Measurements from ENCODE around the gene AGPAT3. TPM values are rescaled to one million over a fixed set of nuclear protein-coding genes. Genes with fewer than 3 reads are reported as not detected.

AGPAT3 gene
- total RNA-seq, 1 donor from 2014 or later: 63.2 TPM

- peaks cover 8% of the 10 kb centered on the region for H3K36me3 Mint-ChIP-seq (ENCODE audit: unreplicated experiment)
- no peak overlapping the region for H3K4me3 Mint-ChIP-seq (ENCODE audit: unreplicated experiment)
- peaks cover 7% of the 10 kb centered on the region for H3K4me1 Mint-ChIP-seq (ENCODE audit: unreplicated experiment)
- H3K27me3 Mint-ChIP-seq (ENCODE audit: unreplicated experiment): no peaks in the 10 kb centered on the region
- DNase-seq (ENCODE audit: extremely low spot score, unreplicated experiment): no peak
- no peak overlapping the region for H3K27ac Mint-ChIP-seq (ENCODE audit: unreplicated experiment)
- TF ChIP-seq CTCF (IDR thresholded peaks at IDR 0.05): no peak
- H3K9me3 Mint-ChIP-seq (ENCODE audit: unreplicated experiment): no peaks in the 10 kb centered on the region
Measured at GRCh38 chr21:43956019-43956669, 91.1 kb downstream of the AGPAT3 start.

- Mint-ChIP-seq H3K9me3 (ENCODE audit: unreplicated experiment) (no peaks in the 10 kb centered on the region), H3K36me3 (ENCODE audit: unreplicated experiment) (peaks cover 12% of the 10 kb centered on the region), H3K4me3 (ENCODE audit: unreplicated experiment) (no peak overlapping the region), H3K4me1 (ENCODE audit: unreplicated experiment) (peaks cover 7% of the 10 kb centered on the region), H3K27ac (ENCODE audit: unreplicated experiment) (no peak overlapping the region), H3K27me3 (ENCODE audit: unreplicated experiment) (no peaks in the 10 kb centered on the region)
- DNase-seq (ENCODE audit: extremely low spot score, unreplicated experiment): no peak
- no peak for TF ChIP-seq CTCF (IDR thresholded peaks at IDR 0.05)
Measured at GRCh38 chr21:43956670-43957035, 91.6 kb downstream of the AGPAT3 start.

GRCh38 chr21:43957128-43957571 lies 92.1 kb downstream of the AGPAT3 start:
- Mint-ChIP-seq H3K36me3 (ENCODE audit: unreplicated experiment) (peaks cover 12% of the 10 kb centered on the region), H3K4me1 (ENCODE audit: unreplicated experiment) (peaks cover 7% of the 10 kb centered on the region), H3K27me3 (ENCODE audit: unreplicated experiment) (no peaks in the 10 kb centered on the region), H3K4me3 (ENCODE audit: unreplicated experiment) (no peak overlapping the region), H3K9me3 (ENCODE audit: unreplicated experiment) (no peaks in the 10 kb centered on the region), H3K27ac (ENCODE audit: unreplicated experiment) (no peak overlapping the region)
- no peak for TF ChIP-seq CTCF (IDR thresholded peaks at IDR 0.05)
- no peak for DNase-seq (ENCODE audit: extremely low spot score, unreplicated experiment)

GRCh38 chr21:43957611-43958362 lies 92.8 kb downstream of the AGPAT3 start:
- Mint-ChIP-seq H3K9me3 (ENCODE audit: unreplicated experiment) (no peaks in the 10 kb centered on the region), H3K4me1 (ENCODE audit: unreplicated experiment) (peaks cover 7% of the 10 kb centered on the region), H3K36me3 (ENCODE audit: unreplicated experiment) (peaks cover 18% of the 10 kb centered on the region), H3K27ac (ENCODE audit: unreplicated experiment) (no peak overlapping the region), H3K4me3 (ENCODE audit: unreplicated experiment) (no peak overlapping the region), H3K27me3 (ENCODE audit: unreplicated experiment) (no peaks in the 10 kb centered on the region)
- no peak for DNase-seq (ENCODE audit: extremely low spot score, unreplicated experiment)
- no peak for TF ChIP-seq CTCF (IDR thresholded peaks at IDR 0.05)

GRCh38 chr21:43958364-43959158 lies 93.5 kb downstream of the AGPAT3 start:
- TF ChIP-seq CTCF (IDR thresholded peaks at IDR 0.05): no peak
- H3K4me3 Mint-ChIP-seq (ENCODE audit: unreplicated experiment): no peak overlapping the region
- peaks cover 7% of the 10 kb centered on the region for H3K4me1 Mint-ChIP-seq (ENCODE audit: unreplicated experiment)
- no peaks in the 10 kb centered on the region for H3K27me3 Mint-ChIP-seq (ENCODE audit: unreplicated experiment)
- no peaks in the 10 kb centered on the region for H3K9me3 Mint-ChIP-seq (ENCODE audit: unreplicated experiment)
- no peak overlapping the region for H3K27ac Mint-ChIP-seq (ENCODE audit: unreplicated experiment)
- H3K36me3 Mint-ChIP-seq (ENCODE audit: unreplicated experiment): peaks cover 23% of the 10 kb centered on the region
- no peak for DNase-seq (ENCODE audit: extremely low spot score, unreplicated experiment)

Data from osteocyte (in vitro differentiated cells).